Trophoblast cell (in vitro differentiated cells and primary cell): Measurements from ENCODE around the gene PACS2.

Experiments
- DNase-seq, 2 donors: peaks; one replicate each; pipeline ENCODE4 v3.0.0-alpha.2; 2016
- H2AFZ ChIP-seq: 2 replicates; pipeline ENCODE4 v1.6.1; 2013; ENCODE audit warnings: low read length, moderate library complexity, mild to moderate bottlenecking; ENCODE audit not compliant: insufficient read depth, poor library complexity
- H2AK5ac ChIP-seq: 2 replicates; pipeline ENCODE4 v1.6.1; 2013; ENCODE audit warnings: mild to moderate bottlenecking, low read length
- H2BK120ac ChIP-seq: 2 replicates; pipeline ENCODE4 v1.6.1; 2013; ENCODE audit warnings: low read length, mild to moderate bottlenecking, moderate library complexity; ENCODE audit not compliant: insufficient read depth, poor library complexity
- H2BK12ac ChIP-seq: 2 replicates; pipeline ENCODE4 v1.6.1; 2013; ENCODE audit warnings: mild to moderate bottlenecking, low read length, moderate library complexity
- H2BK5ac ChIP-seq: 2 replicates; pipeline ENCODE4 v1.6.1; 2013; ENCODE audit warnings: low read length, low read depth, moderate library complexity, mild to moderate bottlenecking; ENCODE audit not compliant: poor library complexity
- H3K14ac ChIP-seq: 2 replicates; pipeline ENCODE4 v1.6.1; 2013; ENCODE audit warnings: mild to moderate bottlenecking, low read length
- H3K18ac ChIP-seq: 2 replicates; pipeline ENCODE4 v1.6.1; 2013; ENCODE audit warnings: mild to moderate bottlenecking, low read length
- H3K23ac ChIP-seq: 2 replicates; pipeline ENCODE4 v1.6.1; 2013; ENCODE audit warnings: low read length
- H3K27ac ChIP-seq: 2 replicates; pipeline ENCODE4 v1.5.1; 2013; ENCODE audit warnings: low read depth, mild to moderate bottlenecking, inconsistent platforms, low read length, moderate library complexity
- H3K27me3 ChIP-seq: 2 replicates; pipeline ENCODE4 v1.6.1; 2013; ENCODE audit warnings: inconsistent platforms, mild to moderate bottlenecking, low read length, moderate library complexity; ENCODE audit not compliant: insufficient read depth
- H3K36me3 ChIP-seq, 2 experiments: 1 replicate in 1 of 2; 2 replicates in 1 of 2; pipeline ENCODE4 v1.6.1; 2013; ENCODE audit warnings: low read length in 2 of 2, mild to moderate bottlenecking in 2 of 2, moderate library complexity in 1 of 2; ENCODE audit not compliant: insufficient read depth in 2 of 2, control insufficient read depth in 1 of 2
- H3K4ac ChIP-seq: 2 replicates; pipeline ENCODE4 v1.6.1; 2013; ENCODE audit warnings: low read depth, mild to moderate bottlenecking, low read length, moderate library complexity
- H3K4me1 ChIP-seq, 2 experiments: 1 replicate in 1 of 2; 2 replicates in 1 of 2; pipeline ENCODE4 v1.6.1; 2013; ENCODE audit warnings: low read length in 2 of 2, mild to moderate bottlenecking in 2 of 2, moderate library complexity in 1 of 2; ENCODE audit not compliant: insufficient read depth in 2 of 2, control insufficient read depth in 1 of 2
- H3K4me2 ChIP-seq: 2 replicates; pipeline ENCODE4 v1.6.1; 2013; ENCODE audit warnings: inconsistent platforms, mild to moderate bottlenecking, low read length, moderate library complexity
- H3K4me3 ChIP-seq: 2 replicates; pipeline ENCODE4 v1.5.1; 2013; ENCODE audit warnings: mild to moderate bottlenecking, low read depth, low read length, inconsistent platforms
- H3K79me1 ChIP-seq: one replicate; pipeline ENCODE4 v1.6.1; 2013; ENCODE audit warnings: low read length
- H3K79me2 ChIP-seq: 2 replicates; pipeline ENCODE4 v1.6.1; 2013; ENCODE audit warnings: low read length, mild to moderate bottlenecking; ENCODE audit not compliant: control insufficient read depth, insufficient read depth, poor library complexity
- H3K9ac ChIP-seq: 2 replicates; pipeline ENCODE4 v1.6.1; 2013; ENCODE audit warnings: mild to moderate bottlenecking, low read length
- H3K9me3 ChIP-seq: 2 replicates; pipeline ENCODE4 v1.6.1; 2013; ENCODE audit warnings: low read depth, mild to moderate bottlenecking, control low read depth, inconsistent platforms, low read length; ENCODE audit not compliant: insufficient read depth
- H4K12ac ChIP-seq: 2 replicates; pipeline ENCODE4 v1.6.1; 2013; ENCODE audit warnings: low read depth, mild to moderate bottlenecking, low read length, moderate library complexity
- H4K8ac ChIP-seq: 2 replicates; pipeline ENCODE4 v1.6.1; 2013; ENCODE audit warnings: low read depth, mild to moderate bottlenecking, low read length, moderate library complexity
- H4K91ac ChIP-seq: one replicate; pipeline ENCODE4 v1.6.1; 2013; ENCODE audit warnings: low read depth, mild to moderate bottlenecking, low read length, moderate library complexity
- WGBS: extraction: QIAGEN DNeasy Blood & Tissue Kit; methylation state at CpG from one replicate; pipeline ENCODE4 v1.1.7; 2013; ENCODE audit warnings: missing lambda C conversion rate; ENCODE audit not compliant: insufficient read length, insufficient coverage; ENCODE audit errors: extremely low coverage; 5-methylcytosine and 5-hydroxymethylcytosine counted together

The PACS2 gene

DNA sequence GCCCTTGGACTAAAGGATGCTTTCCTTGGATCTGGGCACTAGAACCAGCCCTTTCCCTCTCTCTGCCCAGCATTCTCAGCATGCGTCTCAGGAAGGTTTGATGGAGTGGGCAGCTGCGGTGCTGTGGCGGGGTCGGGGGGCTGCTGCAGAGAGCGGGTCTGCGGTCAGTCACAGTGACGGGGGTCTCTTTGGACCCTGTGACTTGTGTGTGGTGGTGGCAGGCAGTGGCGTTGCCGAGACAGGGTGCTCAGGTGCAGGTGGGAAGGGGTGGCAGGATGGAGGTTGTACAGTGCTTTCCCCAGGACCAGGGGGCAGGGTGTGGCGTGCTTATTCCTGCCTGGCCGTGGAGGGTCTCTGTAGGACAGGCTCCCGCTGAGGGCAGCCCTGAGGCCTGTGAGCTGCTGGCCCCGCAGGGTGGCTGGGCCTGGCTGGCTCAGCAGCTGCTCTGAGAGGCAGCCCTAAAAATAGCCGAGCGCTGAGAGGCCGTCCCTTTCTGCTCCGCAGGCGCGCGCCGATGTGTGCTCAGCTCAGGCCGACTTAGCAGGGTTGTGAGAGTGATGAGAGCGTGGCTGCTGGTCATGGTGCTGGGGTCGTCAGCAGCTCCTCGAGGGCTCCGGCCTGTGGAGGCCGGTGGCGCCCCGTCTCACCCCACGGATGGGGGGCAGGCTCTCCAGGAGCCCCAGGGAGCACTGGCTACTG lies 9.7 kb downstream of the PACS2 start:
- no peak overlapping the region for H2BK120ac ChIP-seq
- no CpG with 5 or more reads among the region's 30 CpGs for WGBS

DNA sequence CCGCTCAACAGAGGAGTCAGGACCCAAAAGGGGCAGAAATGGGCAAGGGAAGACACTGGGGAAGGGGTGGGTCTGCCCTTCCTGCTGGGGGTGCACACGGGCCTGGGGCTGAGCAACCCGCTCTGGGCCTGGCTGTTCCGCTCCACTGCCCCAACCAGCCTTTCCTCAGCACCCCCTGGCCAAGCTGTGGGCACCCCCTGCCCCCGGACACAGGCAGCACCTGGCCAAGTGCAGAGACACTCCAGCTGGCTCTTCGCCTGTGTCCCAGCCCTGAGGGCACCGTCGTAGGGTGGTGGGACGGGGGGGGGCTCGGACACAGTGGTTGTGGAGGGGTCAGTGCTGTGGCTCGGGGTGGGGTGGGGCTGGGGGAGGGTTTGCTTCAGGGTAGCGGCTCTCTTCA lies 10.3 kb downstream of the PACS2 start:
- no peaks in the 10 kb centered on the region for H3K79me2 ChIP-seq
- no peak overlapping the region for H4K12ac ChIP-seq
- peaks cover 1% of the 10 kb centered on the region for H3K9me3 ChIP-seq
- H2AFZ ChIP-seq: no peak overlapping the region
- H3K14ac ChIP-seq: no peak overlapping the region
- H2AK5ac ChIP-seq: no peak overlapping the region
- no peak overlapping the region for H2BK5ac ChIP-seq
- no peak overlapping the region for H4K91ac ChIP-seq
- H3K27ac ChIP-seq: no peak overlapping the region
- H3K4ac ChIP-seq: no peak overlapping the region
- no peak overlapping the region for H2BK120ac ChIP-seq
- no peak overlapping the region for H3K4me3 ChIP-seq
- H2BK12ac ChIP-seq: no peak overlapping the region
- WGBS: no CpG with 5 or more reads among the region's 12 CpGs
- H3K18ac ChIP-seq: no peak overlapping the region
- H3K79me1 ChIP-seq: no peaks in the 10 kb centered on the region
- no peak overlapping the region for H3K4me2 ChIP-seq
- H4K8ac ChIP-seq: no peak overlapping the region
- H3K23ac ChIP-seq: no peak overlapping the region
- no peak overlapping the region for H3K9ac ChIP-seq
- peaks cover 0 to 5% of the 10 kb centered on the region in 2 experiments for H3K4me1 ChIP-seq
- no peak for DNase-seq
- H3K27me3 ChIP-seq: no peaks in the 10 kb centered on the region
- H3K36me3 ChIP-seq: no peaks in the 10 kb centered on the region

More for the DNA sequence above, 9.7 kb downstream of the PACS2 start:
- no peak overlapping the region for H2AFZ ChIP-seq
- H2AK5ac ChIP-seq: no peak overlapping the region
- H4K12ac ChIP-seq: no peak overlapping the region
- no peak overlapping the region for H4K8ac ChIP-seq
- H3K4me3 ChIP-seq: no peak overlapping the region
- H3K79me1 ChIP-seq: no peaks in the 10 kb centered on the region
- no peak overlapping the region for H2BK5ac ChIP-seq
- H3K9me3 ChIP-seq: peaks cover 1% of the 10 kb centered on the region
- peaks cover 0 to 5% of the 10 kb centered on the region in 2 experiments for H3K4me1 ChIP-seq
- H3K27ac ChIP-seq: no peak overlapping the region
- no peak overlapping the region for H4K91ac ChIP-seq
- DNase-seq: no peak
- no peak overlapping the region for H2BK12ac ChIP-seq
- no peak overlapping the region for H3K4ac ChIP-seq
- no peak overlapping the region for H3K9ac ChIP-seq
- H3K79me2 ChIP-seq: no peaks in the 10 kb centered on the region
- H3K27me3 ChIP-seq: no peaks in the 10 kb centered on the region
- H3K18ac ChIP-seq: no peak overlapping the region
- H3K14ac ChIP-seq: no peak overlapping the region
- H3K23ac ChIP-seq: no peak overlapping the region
- H3K4me2 ChIP-seq: no peak overlapping the region
- no peaks in the 10 kb centered on the region for H3K36me3 ChIP-seq

DNA sequence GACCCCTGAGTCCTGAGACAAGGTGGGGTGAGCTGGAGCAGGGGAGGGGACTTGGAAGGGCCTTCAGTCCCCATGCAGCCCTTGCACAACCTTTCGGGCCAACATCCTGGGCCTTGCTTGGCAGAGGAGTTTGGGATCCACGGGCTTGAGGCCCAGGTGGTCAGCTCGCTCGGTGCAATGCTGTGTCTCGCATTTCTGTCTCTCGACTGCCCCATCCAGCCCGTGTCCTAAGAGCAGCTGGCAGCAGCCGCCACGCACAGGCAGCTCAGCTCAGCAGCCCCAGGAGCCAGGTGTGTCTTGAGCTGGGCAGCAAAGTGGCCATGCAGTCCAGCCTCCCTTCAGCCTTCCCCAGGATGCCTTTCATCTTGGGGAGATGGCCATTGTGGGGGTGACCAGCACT lies 10.8 kb downstream of the PACS2 start:
- Histone ChIP-seq H3K4ac (no peak overlapping the region), H3K36me3 (no peaks in the 10 kb centered on the region), H2AK5ac (no peak overlapping the region), H3K23ac (no peak overlapping the region), H3K4me3 (no peak overlapping the region), H4K91ac (no peak overlapping the region), H2BK5ac (no peak overlapping the region), H3K4me2 (no peak overlapping the region), H3K14ac (no peak overlapping the region), H2BK12ac (no peak overlapping the region), H3K27ac (no peak overlapping the region), H3K4me1 (peaks cover 0 to 5% of the 10 kb centered on the region in 2 experiments), H4K8ac (no peak overlapping the region), H4K12ac (no peak overlapping the region), H3K9me3 (peaks cover 1% of the 10 kb centered on the region), H3K9ac (no peak overlapping the region), H3K27me3 (no peaks in the 10 kb centered on the region), H3K79me1 (no peaks in the 10 kb centered on the region), H3K18ac (no peak overlapping the region), H2BK120ac (no peak overlapping the region), H2AFZ (no peak overlapping the region), H3K79me2 (no peaks in the 10 kb centered on the region)
- no peak for DNase-seq
- WGBS: no CpG with 5 or more reads among the region's 9 CpGs

DNA sequence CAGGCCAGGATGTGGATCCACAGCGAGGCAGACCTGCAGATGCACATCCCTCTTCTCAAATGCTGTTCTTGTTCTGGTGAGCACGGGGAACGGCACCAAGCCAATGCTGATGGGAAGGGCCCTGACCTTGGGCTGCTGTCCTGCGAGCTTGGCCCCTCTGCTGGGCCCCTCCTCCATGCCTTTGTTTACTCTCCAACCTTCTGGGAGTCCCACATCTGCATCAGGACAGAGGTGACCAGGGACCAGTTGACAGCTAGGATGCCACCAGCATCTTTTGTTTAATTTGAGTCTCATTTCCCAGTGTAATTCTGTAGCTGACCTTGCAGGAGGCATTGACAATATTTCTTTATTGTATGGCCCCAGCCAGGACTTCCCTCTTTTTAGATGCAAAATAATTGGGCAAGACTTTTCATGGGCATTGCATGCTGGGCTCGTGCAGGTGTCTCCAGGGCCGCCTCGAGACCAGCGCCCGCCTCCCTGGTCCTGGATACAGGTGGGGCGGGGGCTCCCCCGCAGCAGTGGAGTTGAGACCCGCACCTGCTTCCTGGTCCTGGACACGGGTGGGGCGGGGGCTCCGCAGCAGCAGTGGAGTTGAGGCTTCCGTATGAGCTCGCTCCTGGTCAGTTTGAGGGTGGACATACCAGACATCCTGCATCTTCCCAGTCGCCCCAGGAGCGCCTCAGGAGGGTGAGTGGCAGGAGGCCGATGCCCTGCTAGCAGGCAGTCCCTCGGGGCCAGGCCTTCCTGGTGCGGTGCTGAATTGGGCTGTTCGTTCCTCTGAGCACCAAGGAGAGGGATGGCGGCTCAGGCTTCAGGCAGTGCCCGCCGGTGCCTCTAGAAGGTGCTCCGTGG lies 11.4 kb downstream of the PACS2 start:
- no peak overlapping the region for H3K4me3 ChIP-seq
- DNase-seq: no peak
- no peak overlapping the region for H3K14ac ChIP-seq
- no peak overlapping the region for H2AK5ac ChIP-seq
- H4K12ac ChIP-seq: no peak overlapping the region
- H3K27ac ChIP-seq: no peak overlapping the region
- H3K36me3 ChIP-seq: no peaks in the 10 kb centered on the region
- H4K8ac ChIP-seq: no peak overlapping the region
- H3K9ac ChIP-seq: no peak overlapping the region
- H3K18ac ChIP-seq: no peak overlapping the region
- no peak overlapping the region for H2BK12ac ChIP-seq
- H3K4me2 ChIP-seq: no peak overlapping the region
- no CpG with 5 or more reads among the region's 27 CpGs for WGBS
- no peak overlapping the region for H3K23ac ChIP-seq
- peaks cover 1% of the 10 kb centered on the region for H3K9me3 ChIP-seq
- no peak overlapping the region for H2BK5ac ChIP-seq
- H2BK120ac ChIP-seq: no peak overlapping the region
- H2AFZ ChIP-seq: no peak overlapping the region
- peaks cover 4 to 7% of the 10 kb centered on the region in 2 experiments for H3K4me1 ChIP-seq
- no peaks in the 10 kb centered on the region for H3K27me3 ChIP-seq
- H3K4ac ChIP-seq: no peak overlapping the region
- no peaks in the 10 kb centered on the region for H3K79me2 ChIP-seq
- H4K91ac ChIP-seq: no peak overlapping the region
- no peaks in the 10 kb centered on the region for H3K79me1 ChIP-seq
